ENCODE data around the gene SMURF1.

- TF ChIP-seq ARNTL (CRISPR knock-in tag; IDR thresholded peaks at IDR 0.05; ENCODE audit: borderline replicate concordance, low read depth) (no peak), PATZ1 (CRISPR knock-in tag; IDR thresholded peaks at IDR 0.05; ENCODE audit: borderline replicate concordance) (no peak), OSR1 (CRISPR knock-in tag; IDR thresholded peaks at IDR 0.05) (no peak), ZNF565 (CRISPR knock-in tag; conservative IDR thresholded peaks at IDR 0.05; ENCODE audit: low read depth) (no peak), CSRNP3 (CRISPR knock-in tag; IDR thresholded peaks at IDR 0.05) (no peak), SNAI2 (CRISPR knock-in tag; IDR thresholded peaks at IDR 0.05) (no peak)
Observed at GRCh38 chr7:99034932-99035722, 108.8 kb downstream of the SMURF1 start.
